ENCODE measurements around the gene ZNF107.

GRCh38 chr7:64626083-64626469 lies 39.9 kb upstream of the ZNF107 start:
- TF ChIP-seq CTCF (conservative IDR thresholded peaks at IDR 0.05; ENCODE audit: low read depth, low read length): no peak
- TF ChIP-seq RFX5 (IDR thresholded peaks at IDR 0.05; ENCODE audit: low read depth, low read length): no peak
- TF ChIP-seq POLR2A (IDR thresholded peaks at IDR 0.05; ENCODE audit: low read depth, low read length): no peak
- no peak for TF ChIP-seq RAD21 (IDR thresholded peaks at IDR 0.05; ENCODE audit: low read length)
- TF ChIP-seq USF2 (IDR thresholded peaks at IDR 0.05; ENCODE audit: low read depth, low read length): no peak
- TF ChIP-seq RCOR1 (IDR thresholded peaks at IDR 0.05; ENCODE audit: insufficient replicate concordance, low read length): no peak
